ENCODE results near the gene CYB5R3.
"Not testable (repeated sequence)": the region's sequence is repeated elsewhere in the genome, so short reads cannot be mapped to it uniquely, and the experiment has no call there.

CYB5R3 gene

DNA sequence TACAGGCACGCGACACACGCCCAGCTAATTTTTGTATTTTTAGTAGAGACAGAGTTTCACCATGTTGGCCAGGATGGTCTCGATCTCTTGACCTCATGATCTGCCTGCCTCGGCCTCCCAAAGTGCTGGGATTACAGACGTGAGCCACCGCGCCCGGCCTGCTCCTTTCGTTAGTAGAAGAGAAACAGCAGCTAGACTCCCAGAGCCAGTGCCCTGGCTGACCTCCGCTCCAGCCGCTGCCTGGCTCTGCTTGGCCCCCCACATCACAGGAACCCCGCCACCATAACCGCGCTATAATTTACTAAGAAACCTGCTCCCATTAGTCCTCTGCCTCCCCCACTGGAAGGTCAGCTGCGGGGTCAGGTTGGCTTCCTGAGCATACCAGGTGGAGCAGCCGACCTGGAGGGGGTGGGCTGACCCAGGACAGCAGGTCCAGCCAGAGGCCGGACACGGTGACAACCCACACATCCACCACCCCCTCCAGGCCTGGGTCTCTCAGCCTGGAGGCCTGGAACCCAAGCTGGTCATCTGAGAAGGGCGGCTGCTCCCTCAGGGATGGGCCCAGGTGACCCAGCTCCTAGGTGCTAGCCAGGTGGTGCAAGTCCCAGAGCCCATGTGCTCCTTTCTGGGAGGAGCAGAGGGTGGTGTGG, 27.0 kb downstream of the CYB5R3 start:
- DNase-seq, result no peak

DNA sequence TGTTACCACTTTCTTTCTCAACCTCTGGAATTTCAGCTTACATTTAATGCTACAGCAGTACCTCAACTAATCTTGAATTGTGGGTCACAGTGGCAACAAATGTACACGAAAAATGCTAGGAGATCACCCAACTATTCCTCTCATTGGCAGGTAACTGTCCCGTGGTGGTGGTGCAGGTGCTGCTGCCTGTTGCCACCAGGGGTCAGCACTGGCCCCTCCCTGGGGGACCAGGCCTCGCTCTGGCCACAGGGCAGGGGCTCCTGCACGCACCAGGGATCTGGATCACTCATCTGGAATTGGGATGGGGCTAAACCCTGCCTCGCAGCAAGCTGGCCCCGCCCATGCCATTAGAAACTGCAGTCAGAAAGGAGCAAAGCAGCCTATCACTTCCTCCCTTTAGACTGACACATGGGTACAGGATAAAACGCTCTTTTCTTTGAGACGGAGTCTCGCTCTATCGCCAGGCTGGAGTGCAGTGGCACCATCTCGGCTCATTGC, 27.6 kb downstream of the CYB5R3 start:
- peak; percentile 24 for DNase-seq

DNA sequence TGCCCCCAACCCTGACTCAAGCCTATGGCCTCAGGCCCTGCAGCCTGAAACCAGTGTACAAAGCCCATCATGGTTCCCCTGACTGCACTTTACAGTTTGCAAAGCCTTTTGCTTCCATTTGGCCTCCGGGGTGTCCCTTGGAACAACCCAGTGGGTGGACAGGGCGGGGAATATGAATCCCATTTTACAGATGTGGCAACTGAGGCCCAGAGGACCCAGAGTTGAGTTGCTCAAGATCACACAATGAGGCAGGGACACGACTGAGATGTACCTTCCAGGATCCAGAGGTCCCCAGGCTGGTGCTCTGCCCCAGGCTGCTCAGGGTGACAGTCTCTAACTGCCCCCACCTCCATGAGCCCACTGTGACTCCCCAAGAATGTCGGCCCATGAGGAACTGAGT, 29.1 kb downstream of the CYB5R3 start:
- DNase-seq, result no peak

DNA sequence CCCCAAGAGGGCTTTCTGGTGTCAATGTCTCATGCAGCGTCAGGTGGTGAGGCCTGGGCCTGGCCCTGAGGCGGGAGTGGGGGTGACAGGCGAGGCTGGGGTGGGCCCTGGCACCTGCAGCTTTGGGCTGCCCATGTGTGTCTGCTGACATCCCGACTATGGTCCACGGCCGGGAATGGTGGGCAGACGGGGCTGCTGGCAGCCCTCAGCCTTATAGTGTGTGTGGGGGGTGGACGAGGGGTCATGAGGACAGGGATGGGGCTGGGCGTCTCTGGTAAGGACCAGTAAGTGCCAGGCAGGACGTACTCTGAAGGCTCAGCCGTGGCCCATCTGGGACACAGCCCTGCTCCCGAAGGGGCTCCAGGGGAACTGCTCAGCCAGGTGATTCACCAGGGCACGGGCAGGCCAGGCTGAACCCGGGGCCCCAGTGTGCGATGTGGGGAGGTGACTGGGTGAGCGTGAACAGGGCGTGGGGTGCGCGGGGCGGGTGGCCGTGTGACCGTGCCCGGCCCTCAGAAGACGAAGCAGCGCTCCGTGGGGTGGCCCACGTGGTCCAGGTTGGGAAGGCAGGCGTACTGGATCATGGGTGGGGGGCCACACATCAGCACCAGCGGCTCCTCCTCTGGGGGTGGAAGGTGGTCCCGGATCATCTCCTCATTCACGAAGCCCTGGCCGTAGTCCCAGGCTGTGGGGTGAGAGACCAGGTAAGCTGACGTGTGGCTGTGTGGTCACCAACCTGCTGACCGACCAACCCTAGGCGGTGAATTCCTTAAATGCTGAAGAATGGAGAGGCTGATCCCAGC, 29.7 kb downstream of the CYB5R3 start:
- no peak for DNase-seq

DNA sequence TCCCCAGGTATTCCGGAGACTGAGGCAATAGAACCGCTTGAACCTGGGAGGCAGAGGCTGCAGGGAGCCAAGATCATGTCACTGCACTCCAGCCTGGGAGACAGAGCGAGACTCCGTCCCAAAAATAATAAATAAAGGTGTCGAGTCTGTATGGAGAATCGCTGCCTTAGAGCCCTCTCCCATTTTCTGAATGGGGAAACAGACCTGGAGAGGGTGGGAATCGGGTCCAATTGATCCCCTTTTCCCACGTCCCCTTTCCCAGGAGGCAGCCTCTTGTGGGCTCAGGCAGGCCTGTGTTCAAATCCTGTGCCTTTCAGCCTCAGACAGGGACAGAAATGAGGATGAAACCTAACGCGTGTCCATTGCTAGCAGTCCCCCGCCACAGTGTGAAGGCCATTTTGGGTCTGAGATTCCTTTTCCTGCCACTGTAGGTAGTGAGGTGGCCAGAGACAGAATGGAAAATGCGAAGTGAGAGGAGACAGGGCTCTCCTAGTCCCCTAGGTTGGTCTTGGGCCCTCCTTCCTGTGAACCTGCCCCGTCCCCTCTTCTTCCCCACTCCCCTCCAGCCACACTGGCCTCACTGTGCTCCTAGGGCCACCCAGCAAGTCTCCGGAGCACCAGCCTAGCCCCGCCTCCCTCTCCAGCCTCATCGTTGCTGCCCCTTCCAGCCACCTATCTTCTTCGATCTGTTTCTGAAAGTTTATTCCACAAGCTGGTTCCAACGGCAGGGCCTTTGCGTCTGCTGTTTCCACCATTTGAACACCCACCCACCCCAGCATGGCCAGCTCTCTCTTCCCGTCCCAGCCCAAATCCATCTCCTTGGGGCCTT, 31.8 kb downstream of the CYB5R3 start:
- DNase-seq, result no peak

DNA sequence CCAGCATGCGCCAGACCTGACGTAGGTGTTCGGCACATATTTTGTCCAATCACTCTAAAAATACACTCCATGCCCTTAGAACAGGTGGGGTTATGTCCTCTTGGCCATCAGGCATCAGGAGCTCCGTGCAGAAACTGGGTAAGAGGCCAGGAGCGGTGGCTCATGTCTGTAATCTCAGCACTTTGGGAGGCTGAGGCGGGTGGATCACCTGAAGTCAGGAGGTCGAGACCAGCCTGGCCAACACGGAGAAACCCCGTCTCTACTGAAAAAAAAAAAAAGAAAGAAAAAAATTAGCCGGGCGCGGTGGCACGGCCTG, 33.4 kb downstream of the CYB5R3 start:
- not testable (repeated sequence) for DNase-seq

DNA sequence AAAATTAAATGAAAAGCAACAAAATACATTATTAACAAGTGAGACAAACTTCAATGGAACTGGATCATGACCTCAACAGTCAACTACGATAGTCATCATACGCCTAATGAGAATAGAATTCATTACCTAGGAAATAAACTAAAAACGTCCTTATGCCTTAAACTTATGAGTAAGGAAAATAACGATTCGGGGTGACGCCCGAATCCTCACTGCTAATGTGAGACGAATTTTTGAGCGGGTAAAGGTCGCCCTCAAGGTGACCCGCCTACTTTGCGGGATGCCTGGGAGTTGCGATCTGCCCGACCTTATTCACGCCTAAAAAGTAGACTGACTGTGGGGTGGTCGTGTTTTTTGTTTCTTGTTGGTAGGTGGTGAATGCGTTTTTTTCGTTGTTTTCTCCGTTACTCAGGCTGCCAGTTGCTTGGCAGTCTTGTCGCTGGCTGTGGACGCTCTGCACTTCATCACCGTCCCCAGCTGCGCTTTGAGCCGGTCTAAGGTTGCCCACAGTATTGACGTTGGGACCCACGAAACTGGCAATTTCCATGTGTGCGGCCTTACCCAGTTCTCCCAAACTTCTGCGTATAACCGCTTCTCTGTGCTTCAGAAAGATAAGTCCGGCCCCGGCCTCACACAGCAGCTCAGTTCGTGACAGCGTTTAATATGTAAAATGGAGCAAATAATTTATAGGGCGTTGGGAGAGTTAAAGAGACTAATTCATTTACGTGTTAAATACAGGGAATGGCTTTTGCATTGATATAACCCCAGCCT, 33.9 kb downstream of the CYB5R3 start:
- DNase-seq, result peak; percentile 81

DNA sequence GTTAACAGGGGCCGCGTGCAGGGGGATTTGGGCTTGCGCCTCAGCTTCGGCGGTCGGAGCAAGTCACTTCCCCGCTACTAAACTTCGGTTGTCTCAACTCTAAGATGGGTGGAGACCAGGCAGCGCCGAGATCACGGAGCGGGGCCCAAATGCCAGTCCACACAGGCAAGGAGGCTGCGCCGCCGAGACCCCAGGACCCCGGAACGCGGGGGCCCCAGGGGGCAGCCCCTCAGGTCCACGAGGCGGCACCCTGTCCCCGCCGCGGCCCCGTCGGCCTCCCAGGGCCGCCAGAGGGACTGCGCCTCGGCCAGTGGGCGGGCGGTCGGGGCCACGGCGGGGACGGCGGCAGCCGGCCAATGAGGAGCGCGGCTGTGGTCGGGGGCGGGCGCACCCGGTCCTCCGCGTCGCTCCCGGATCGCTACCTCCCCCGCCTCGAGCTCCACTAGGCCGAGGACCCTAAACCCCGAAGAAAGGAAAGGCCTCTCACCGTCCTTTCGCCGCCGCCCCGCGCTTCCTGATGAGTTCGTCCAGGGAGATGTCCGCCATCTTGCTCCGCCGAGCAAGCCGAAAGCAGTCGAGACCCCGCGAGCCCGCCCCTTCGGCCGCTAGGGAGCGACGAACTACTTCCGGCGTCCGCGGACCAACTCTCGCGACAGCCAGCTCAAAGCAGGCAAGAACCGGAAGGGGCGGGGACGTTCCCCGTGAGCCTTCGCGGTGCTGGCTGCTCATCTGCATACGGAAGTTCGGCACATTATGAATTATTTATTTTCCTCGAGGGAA, 34.7 kb downstream of the CYB5R3 start, which contains the start of gene POLDIP3:
Gene POLDIP3, minus strand, starts transcription at position 572 of the 780 bp plus-strand sequence. Its CDS starts 26 bp downstream, at position 546.
- DNase-seq, result peak; percentile 97

DNA sequence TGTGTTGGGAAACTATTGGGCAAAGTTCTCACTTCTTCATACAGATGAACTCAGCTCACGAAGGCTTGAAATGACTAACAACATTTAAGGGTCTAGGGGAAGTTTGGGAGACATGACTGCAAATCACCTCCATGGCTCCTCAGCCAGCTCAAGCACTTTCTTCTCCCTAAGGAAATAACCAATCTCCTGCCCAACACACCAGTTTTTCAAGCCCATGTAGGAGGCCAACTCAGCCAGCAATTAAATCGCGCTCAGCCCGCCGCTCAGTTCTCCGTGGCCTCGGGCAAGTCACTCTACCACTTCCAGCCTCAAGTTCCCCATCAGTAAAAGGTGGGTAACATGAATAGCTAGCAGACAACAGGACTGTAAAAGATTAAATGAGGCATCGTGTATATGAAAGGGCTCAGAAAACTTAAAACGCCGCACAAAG, 35.3 kb downstream of the CYB5R3 start:
- DNase-seq, result no peak

DNA sequence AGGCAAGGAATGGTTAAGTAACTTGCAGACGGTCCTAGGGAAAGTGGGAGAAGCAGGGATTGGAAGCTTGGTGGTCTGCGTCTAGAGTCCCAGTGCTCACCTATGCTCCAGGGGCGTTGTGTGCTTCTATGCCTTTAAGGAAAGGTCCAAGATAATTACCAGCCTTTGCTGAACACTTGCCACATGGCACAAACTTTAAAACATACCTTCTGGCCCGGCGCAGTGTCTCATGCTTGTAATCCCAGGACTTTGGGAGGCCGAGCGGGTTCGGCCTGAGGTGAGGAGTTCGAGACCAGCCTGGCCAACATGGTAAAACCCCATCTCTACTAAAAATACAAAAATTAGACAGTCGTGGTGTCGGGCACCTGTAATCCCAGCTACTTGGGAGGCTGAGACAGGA, 36.9 kb downstream of the CYB5R3 start:
- no peak for DNase-seq

DNA sequence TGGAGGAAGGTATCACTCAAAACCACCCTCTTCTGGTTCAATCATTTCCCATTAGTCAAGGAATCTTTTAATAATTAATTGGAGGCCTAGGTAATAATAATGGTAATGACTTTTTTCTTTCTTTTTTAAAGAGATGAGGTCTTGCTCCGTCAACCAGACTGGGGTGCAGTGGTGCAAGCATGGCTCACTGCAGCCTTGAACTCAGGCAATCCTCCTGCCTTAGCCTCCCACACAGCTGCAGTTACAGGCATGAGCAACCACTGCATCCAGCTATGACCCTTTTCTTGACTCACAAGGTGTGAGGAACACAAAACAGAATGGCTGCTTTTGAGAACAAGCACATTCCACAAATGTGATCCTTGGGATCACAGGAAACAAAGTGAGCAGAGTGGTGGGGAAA, 38.1 kb downstream of the CYB5R3 start:
- no peak for DNase-seq

DNA sequence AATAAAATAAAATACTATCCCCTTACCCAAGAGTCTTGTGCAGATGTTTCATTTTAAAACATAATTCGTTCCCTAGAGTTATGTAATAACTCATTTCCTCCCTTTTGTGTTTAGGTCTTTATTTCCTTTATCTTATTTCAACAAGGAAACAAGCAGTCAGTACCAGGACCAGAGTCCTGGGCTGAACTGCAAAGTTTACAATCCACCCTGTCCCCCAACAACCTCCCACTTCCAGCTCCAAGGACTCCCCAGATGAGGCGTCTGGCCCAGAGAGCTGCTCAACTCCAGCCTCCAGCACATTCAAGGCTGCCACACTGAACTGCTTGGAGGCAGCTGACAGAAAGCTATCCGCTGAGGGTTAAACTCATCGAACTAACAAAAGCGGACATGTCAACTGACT, 39.0 kb downstream of the CYB5R3 start:
- DNase-seq, result no peak

DNA sequence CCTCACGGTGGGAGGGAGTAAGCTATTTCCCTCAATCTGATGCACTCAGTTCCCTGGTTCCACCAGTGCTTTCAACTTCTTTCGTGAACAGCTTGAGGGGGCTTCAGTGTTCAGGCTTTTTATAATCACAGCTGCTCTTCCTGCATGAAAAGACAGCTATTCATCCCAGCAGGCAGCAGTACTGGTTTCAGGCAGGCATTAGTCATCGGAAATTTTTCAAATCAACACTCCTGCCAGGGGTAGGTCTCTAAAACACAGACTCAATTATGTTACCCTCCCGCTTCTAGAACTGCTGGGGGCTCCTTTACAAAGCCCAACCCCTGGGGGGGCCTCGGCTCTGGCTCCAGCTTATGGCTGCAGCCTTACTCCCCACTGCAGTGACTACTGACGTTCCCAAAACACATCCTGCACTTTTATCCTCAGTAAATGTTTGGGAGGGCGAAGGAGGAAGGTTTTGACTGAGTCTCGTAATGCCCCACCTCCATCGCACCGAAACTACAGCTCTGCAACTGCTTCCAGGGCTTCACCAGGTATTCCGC, 40.3 kb downstream of the CYB5R3 start:
- DNase-seq, result no peak

DNA sequence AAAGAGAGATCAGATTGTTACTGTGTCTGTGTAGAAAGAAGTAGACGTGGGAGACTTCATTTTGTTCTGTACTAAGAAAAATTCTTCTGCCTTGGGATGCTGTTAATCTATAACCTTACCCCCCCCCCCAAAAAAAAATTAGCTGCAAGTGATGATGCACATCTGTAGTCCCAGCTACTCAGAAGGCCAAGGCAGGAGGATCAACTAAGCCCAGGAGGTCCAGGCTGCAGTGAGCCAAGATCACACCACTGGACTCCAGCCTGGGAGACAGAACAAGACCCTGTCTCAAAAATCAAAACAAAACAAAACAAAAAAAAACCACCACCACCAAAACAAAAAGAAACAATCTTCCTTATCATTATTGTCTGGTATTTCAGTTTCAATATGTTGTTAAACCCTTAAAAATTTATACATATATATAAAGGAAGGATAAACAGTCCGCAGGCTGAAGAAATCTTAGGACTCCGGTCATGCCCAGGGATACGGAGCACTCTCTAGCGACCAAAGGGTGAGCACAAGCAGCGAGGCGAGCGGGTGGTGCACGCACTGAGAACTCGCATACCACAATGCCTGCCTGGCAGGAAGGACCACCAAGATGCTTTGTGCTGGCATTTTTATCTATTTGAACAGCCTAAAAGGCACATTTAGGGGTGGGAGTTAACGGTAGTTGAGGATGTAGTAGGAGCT, 40.9 kb downstream of the CYB5R3 start:
- DNase-seq, result no peak

DNA sequence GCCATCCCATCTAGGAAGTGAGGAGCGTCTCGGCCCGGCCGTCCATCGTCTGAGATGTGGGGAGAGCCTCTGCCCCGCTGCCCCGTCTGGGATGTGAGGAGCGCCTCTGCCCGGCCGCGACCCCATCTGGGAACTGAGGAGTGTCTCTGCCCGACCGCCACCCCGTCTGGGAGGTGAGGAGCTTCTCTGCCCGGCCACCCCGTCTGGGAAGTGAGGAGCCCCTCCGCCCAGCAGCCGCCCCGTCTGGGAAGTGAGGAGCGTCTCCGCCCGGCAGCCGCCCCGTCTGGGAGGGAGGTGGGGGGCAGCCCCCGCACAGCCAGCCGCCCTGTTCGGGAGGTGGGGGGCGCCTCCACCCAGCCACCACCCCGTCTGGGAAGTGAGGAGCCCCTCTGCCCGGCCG, 41.6 kb downstream of the CYB5R3 start:
- not testable (repeated sequence) for DNase-seq

DNA sequence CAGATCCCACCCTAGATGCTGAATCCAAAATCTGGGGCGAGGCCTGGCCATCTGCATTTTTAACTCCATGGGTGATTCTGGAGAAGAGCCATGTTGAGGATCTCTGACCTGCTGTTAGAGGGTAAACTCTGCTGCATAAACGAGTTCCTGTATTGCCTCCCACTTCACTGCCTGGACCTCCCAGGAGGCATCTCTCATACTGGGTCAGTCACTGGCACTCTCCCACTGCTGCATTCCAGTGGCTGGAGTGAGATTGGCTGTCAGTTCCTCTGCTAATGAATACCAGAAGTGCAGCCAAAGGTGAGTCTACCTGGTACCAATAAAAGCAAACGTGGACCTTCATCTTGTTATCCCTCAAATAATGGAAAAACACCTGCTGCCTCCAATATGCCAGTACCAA, 44.8 kb downstream of the CYB5R3 start:
- no peak for DNase-seq

DNA sequence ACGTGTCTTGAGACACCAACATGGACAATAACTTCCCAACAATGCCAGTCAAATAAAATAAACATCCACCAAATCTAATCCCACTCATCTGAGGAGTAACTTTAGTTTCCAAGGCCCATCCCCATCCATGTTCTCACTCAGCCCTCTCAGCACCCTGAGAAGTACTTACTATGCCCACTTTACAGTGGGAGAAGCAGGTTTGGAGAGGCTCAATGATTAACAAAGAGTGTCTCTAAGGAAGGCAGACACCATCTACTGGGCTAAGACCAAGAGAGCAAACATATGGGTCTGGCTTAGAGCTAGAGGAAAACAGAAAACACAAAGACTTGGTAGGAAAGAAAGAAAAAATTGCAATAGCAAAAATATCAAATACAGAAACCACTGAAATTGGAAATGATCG, 45.8 kb downstream of the CYB5R3 start:
- no peak for DNase-seq

DNA sequence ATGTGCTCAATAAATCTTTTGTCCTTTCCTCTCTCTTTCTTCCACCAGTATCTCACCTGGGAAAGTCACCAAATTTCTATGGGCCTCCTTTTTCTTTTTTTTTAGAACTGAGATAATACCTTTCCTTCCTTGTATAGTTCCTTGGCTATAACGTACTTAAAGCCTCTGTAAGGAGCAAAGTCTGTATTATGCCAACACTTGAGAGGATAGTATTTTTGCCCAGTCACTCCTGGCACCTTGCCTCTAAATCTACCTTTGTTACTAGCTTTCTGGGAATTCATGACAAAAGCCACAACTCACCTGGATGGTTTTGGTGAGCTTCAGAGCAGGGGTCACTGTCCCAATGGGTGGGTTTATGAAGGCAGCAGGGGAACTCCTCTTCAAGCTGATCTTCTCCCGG, 46.7 kb downstream of the CYB5R3 start:
- no peak for DNase-seq

DNA sequence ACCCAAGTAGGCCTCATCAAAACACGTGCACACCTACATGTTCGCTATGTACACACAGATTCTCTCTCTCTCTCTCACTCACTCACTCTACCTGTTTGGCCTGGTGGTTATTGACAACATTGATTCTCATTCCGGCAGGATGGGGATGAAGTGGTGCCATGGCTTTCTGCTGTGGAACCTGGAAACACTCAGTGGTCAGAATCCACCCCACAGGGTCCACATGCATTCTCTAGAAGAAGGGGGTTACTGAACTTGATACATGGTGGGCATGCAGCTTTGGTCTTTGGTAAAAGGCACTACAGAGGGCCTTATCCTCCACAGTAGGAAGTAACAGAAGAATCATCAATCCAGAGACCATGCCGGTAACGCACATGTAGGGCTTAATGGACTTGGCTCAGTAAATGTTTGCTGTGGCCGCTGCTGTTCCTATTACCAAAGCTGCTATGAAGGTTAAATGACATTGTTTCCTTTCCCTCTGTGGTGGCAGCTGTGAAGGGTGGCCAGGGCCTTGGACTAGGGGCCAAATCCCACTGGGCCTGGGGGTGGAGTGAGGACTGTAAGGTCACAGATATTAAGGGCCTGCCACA, 47.2 kb downstream of the CYB5R3 start:
- no peak for DNase-seq

DNA sequence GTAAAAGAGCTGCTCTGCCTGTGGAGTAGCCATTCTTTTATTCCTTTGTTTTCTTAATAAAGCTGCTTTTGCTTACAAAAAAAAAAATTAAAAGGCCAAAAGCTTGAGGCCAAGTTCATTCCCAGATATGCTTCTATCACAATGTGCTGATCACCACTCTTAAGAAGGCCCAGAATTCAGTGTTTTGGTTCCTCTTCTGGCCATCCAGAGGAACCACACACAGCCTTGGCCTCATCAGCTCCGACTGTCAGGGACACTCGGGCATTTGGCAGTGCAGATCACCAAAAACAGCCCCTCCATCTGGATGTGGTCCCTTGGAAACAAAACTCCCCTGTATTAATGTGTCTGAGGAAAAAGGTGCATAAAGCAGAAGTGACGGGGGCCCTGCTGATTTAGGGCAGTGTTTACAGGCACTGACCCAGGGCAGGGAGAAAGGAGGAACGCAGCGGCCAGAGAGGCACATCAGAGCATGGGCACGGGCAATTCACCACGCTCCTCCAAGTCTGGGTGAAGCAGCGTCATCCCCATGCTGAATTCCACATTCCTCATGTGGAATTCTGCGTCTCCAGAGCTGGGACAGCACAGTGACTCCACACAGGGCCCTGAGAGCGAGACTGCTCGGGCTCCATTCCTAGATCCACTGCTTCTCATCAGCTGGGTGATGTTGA, 52.2 kb downstream of the CYB5R3 start:
- no peak for DNase-seq

Data from effector CD8-positive, alpha-beta T cell (primary cell).